ENCODE measurements around the gene LPP. TPM values are rescaled to one million over a fixed set of nuclear protein-coding genes. Genes with fewer than 3 reads are reported as not detected.
"Not testable (repeated sequence)": the region's sequence is repeated elsewhere in the genome, so short reads cannot be mapped to it uniquely, and the experiment has no call there.

LPP gene
- total RNA-seq, 1 experiment from 2014 or later, result 20.4 TPM

GRCh38 chr3:188634285-188634684 is 480.3 kb downstream of the LPP start:
- BruUV-seq (replicated peaks), result no TSS peak
- intact Hi-C loops (cut with micrococcal nuclease), result no loop called here
- H4K20me1 ChIP-seq (ENCODE audit: low read length), result no peaks in the 10 kb centered on the region
- H3K9me2 ChIP-seq (replicated peaks; ENCODE audit: low read length), result no peaks in the 10 kb centered on the region
- H3K4me1 ChIP-seq (ENCODE audit: insufficient read depth, low read length), result peaks cover 28% of the 10 kb centered on the region
- ATAC-seq (no peak), DNase-seq (no peak)
- CTCF ChIA-PET, result no interaction called here
- POLR2A ChIA-PET (ENCODE audit: unreplicated experiment), result no interaction called here
- no peaks in the 10 kb centered on the region for H3K36me3 ChIP-seq (ENCODE audit: low read depth, low read length)
- no peak overlapping the region for H2AFZ ChIP-seq (ENCODE audit: low read length)
- H3K4me3 ChIP-seq (ENCODE audit: low read length), result no peak overlapping the region
- H3K9me3 ChIP-seq (ENCODE audit: low read length), result no peaks in the 10 kb centered on the region
- H3K27me3 ChIP-seq (ENCODE audit: low read length), result no peaks in the 10 kb centered on the region
- no peak overlapping the region for H3K4me2 ChIP-seq (ENCODE audit: low read length)
- H3K79me2 ChIP-seq (ENCODE audit: low read length), result no peaks in the 10 kb centered on the region
- no peaks in the 10 kb centered on the region for H3F3A ChIP-seq (ENCODE audit: low read length, unreplicated experiment)
- TF ChIP-seq EZH2phosphoT487 (IDR thresholded peaks at IDR 0.05; ENCODE audit: borderline replicate concordance, low read length) (no peak), EZH2 (IDR thresholded peaks at IDR 0.05; ENCODE audit: low read length, unreplicated experiment) (no peak), CTCF (conservative IDR thresholded peaks at IDR 0.05; ENCODE audit: low read depth, low read length) (no peak)
- no peak overlapping the region for H3K27ac ChIP-seq (ENCODE audit: low read length)
- no peak overlapping the region for H3K9ac ChIP-seq (ENCODE audit: low read length)

- H3F3A ChIP-seq (ENCODE audit: low read length, unreplicated experiment), result no peaks in the 10 kb centered on the region
- peaks cover 28% of the 10 kb centered on the region for H3K4me1 ChIP-seq (ENCODE audit: insufficient read depth, low read length)
- intact Hi-C loops (cut with micrococcal nuclease), result no loop called here
- no peak overlapping the region for H3K4me3 ChIP-seq (ENCODE audit: low read length)
- H3K27ac ChIP-seq (ENCODE audit: low read length), result 0 out of 2 replicates have a peak overlapping the region, but pooled peaks have one; percentile 3
- H3K79me2 ChIP-seq (ENCODE audit: low read length), result no peaks in the 10 kb centered on the region
- H3K36me3 ChIP-seq (ENCODE audit: low read depth, low read length), result no peaks in the 10 kb centered on the region
- H3K4me2 ChIP-seq (ENCODE audit: low read length), result peak overlapping the region; percentile 27; the same call in 1 of the 2 replicates
- no peaks in the 10 kb centered on the region for H3K27me3 ChIP-seq (ENCODE audit: low read length)
- ATAC-seq, result peak; percentile 70
- H3K9me3 ChIP-seq (ENCODE audit: low read length), result no peaks in the 10 kb centered on the region
- ChIA-PET CTCF (no interaction called here), POLR2A (ENCODE audit: unreplicated experiment) (interaction anchor here (0.7 kb wide), 1 partner anchor 878 kb away, joined by 3 read pairs; no protein-coding TSS in a partner anchor)
- no peaks in the 10 kb centered on the region for H4K20me1 ChIP-seq (ENCODE audit: low read length)
- no peak overlapping the region for H3K9ac ChIP-seq (ENCODE audit: low read length)
- no TSS peak for BruUV-seq (replicated peaks)
- no peak overlapping the region for H2AFZ ChIP-seq (ENCODE audit: low read length)
- TF ChIP-seq EZH2 (IDR thresholded peaks at IDR 0.05; ENCODE audit: low read length, unreplicated experiment) (no peak), CTCF (conservative IDR thresholded peaks at IDR 0.05; ENCODE audit: low read depth, low read length) (no peak), EZH2phosphoT487 (IDR thresholded peaks at IDR 0.05; ENCODE audit: borderline replicate concordance, low read length) (no peak)
- no peaks in the 10 kb centered on the region for H3K9me2 ChIP-seq (replicated peaks; ENCODE audit: low read length)
- DNase-seq, result peak; percentile 68
These were observed 481.5 kb downstream of the LPP start for GRCh38 chr3:188635258-188636042.

DNA sequence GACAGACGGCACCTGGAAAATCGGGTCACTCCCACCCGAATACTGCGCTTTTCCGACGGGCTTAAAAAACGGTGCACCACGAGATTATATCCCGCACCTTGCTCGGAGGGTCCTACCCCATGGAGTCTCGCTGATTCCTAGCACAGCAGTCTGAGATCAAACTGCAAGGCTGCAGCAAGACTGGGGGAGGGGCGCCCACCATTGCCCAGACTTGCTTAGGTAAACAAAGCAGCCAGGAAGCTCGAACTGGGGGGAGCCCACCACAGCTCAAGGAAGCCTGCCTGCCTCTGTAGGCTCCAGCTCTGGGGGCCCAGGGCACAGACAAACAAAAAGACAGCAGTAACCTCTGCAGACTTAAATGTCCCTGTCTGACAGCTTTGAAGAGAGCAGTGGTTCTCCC is 482.3 kb downstream of the LPP start:
- peaks cover 26% of the 10 kb centered on the region for H3K4me1 ChIP-seq (ENCODE audit: insufficient read depth, low read length)
- H3K9me3 ChIP-seq (ENCODE audit: low read length); CTCF ChIA-PET; DNase-seq; H3F3A ChIP-seq (ENCODE audit: low read length, unreplicated experiment); H3K27ac ChIP-seq (ENCODE audit: low read length); POLR2A ChIA-PET (ENCODE audit: unreplicated experiment); H3K9ac ChIP-seq (ENCODE audit: low read length); H3K4me2 ChIP-seq (ENCODE audit: low read length); H4K20me1 ChIP-seq (ENCODE audit: low read length); H3K9me2 ChIP-seq (replicated peaks; ENCODE audit: low read length); intact Hi-C loops (cut with micrococcal nuclease); H3K4me3 ChIP-seq (ENCODE audit: low read length); H2AFZ ChIP-seq (ENCODE audit: low read length); H3K36me3 ChIP-seq (ENCODE audit: low read depth, low read length); H3K79me2 ChIP-seq (ENCODE audit: low read length); H3K27me3 ChIP-seq (ENCODE audit: low read length); ATAC-seq; BruUV-seq (replicated peaks): not testable (repeated sequence)

Data from PC-3 (cell line).